GM12878 (cell line): Measurements from ENCODE around the gene PRKAR1A. TPM values are rescaled to one million over a fixed set of nuclear protein-coding genes. Genes with fewer than 3 reads are reported as not detected.

Source experiments
- BACH1 ChIP-seq: fragments of 450-650 bp; IDR thresholded peaks from 2 replicates; pipeline ENCODE4 v1.6.1; 2017; ENCODE audit warnings: mild to moderate bottlenecking, borderline replicate concordance
- DPF2 ChIP-seq: fragments of 450-650 bp; IDR thresholded peaks from 2 replicates; pipeline ENCODE4 v1.6.1; 2017; ENCODE audit warnings: mild to moderate bottlenecking
- HDGF ChIP-seq: fragments of 450-650 bp; IDR thresholded peaks from 2 replicates; pipeline ENCODE4 v1.6.1; 2016; ENCODE audit warnings: antibody characterized with exemption
- IKZF1 ChIP-seq: fragments of 450-650 bp; conservative IDR thresholded peaks from 2 replicates; pipeline ENCODE4 v1.6.1; 2017; ENCODE audit warnings: antibody characterized with exemption, mild to moderate bottlenecking
- JUNB ChIP-seq: IDR thresholded peaks from 2 replicates; pipeline ENCODE4 v1.6.1; 2016; ENCODE audit warnings: antibody characterized with exemption, mild to moderate bottlenecking
- MEF2A ChIP-seq: IDR thresholded peaks from 2 replicates; pipeline ENCODE4 v1.6.1; 2011; ENCODE audit warnings: low read depth, mild to moderate bottlenecking, low read length, moderate library complexity; ENCODE audit not compliant: insufficient read depth
- MTA2 ChIP-seq: fragments of 450-650 bp; IDR thresholded peaks from 2 replicates; pipeline ENCODE4 v1.6.1; 2016; ENCODE audit warnings: low read depth, mild to moderate bottlenecking, moderate library complexity
- NFXL1 ChIP-seq: fragments of 450-650 bp; IDR thresholded peaks from 2 replicates; pipeline ENCODE4 v1.6.1; 2017; ENCODE audit warnings: antibody characterized with exemption, mild to moderate bottlenecking, borderline replicate concordance
- RFX5 ChIP-seq: IDR thresholded peaks from 2 replicates; pipeline ENCODE4 v1.6.1; 2011; ENCODE audit warnings: low read depth, low read length, improper control_type of control experiment
- SREBF2 ChIP-seq: IDR thresholded peaks from 2 replicates; pipeline ENCODE4 v1.6.1; 2012; ENCODE audit warnings: mild to moderate bottlenecking, low read length
- TARDBP ChIP-seq: IDR thresholded peaks from 2 replicates; pipeline ENCODE4 v1.6.1; 2016; ENCODE audit warnings: borderline replicate concordance
- YBX1 ChIP-seq: fragments of 450-650 bp; IDR thresholded peaks from 2 replicates; pipeline ENCODE4 v1.6.1; 2016; ENCODE audit warnings: antibody characterized with exemption
- ZBED1 ChIP-seq: IDR thresholded peaks from 2 replicates; pipeline ENCODE4 v1.6.1; 2016; ENCODE audit warnings: borderline replicate concordance
- ZNF217 ChIP-seq: fragments of 450-650 bp; IDR thresholded peaks from 2 replicates; pipeline ENCODE4 v1.6.1; 2017; ENCODE audit warnings: antibody characterized with exemption, mild to moderate bottlenecking
- ZNF384 ChIP-seq: IDR thresholded peaks from 2 replicates; pipeline ENCODE4 v1.6.1; 2012; ENCODE audit warnings: low read depth, mild to moderate bottlenecking, low read length, improper control_type of control experiment, borderline replicate concordance
- polyA plus RNA-seq, 11 experiments: library from polyadenylated mRNA; depleted of rRNA in 4 of 11; unstranded in 6 of 11; stranded (reverse) in 5 of 11; fragments of >200 nt; fragmentation: Nextera tagmentation in 4 of 11; fragmentation: Illumina TruSeq in 1 of 11; extraction: Ambion mirVana in 4 of 11; extraction: Trizol in 1 of 11; gene quantifications; 1 replicate in 1 of 11; 2 replicates in 10 of 11; pipeline versions ENCODE4 v1.2.1 to v1.2.3, GENCODE V29; 2011 to 2016; ENCODE audit warnings: inconsistent platforms in 2 of 11, missing spikeins in 2 of 11, low read depth in 1 of 11
- total RNA-seq, 4 experiments: library from RNA; depleted of rRNA in 3 of 4; stranded (reverse); fragments of >200 nt in 3 of 4; fragmentation: Illumina TruSeq in 1 of 4; extraction: Trizol in 1 of 4; gene quantifications; 2 replicates each; pipeline versions ENCODE4 v1.2.1 to v1.2.3, GENCODE V29; 2013 to 2021
- TF ChIP-seq, protein P1 (sequence below): fragments of 450-650 bp; formaldehyde crosslinking; IDR thresholded peaks from 2 replicates; pipeline ENCODE4 v1.4.0; 2022; ENCODE audit warnings: mild to moderate bottlenecking, moderate library complexity
- TF ChIP-seq, protein P2 (sequence below): IDR thresholded peaks from 2 replicates; pipeline ENCODE4 v1.6.1; 2011; ENCODE audit warnings: borderline replicate concordance, low read depth, mild to moderate bottlenecking, moderate library complexity, mixed read lengths, low read length; ENCODE audit not compliant: insufficient read depth; ENCODE audit errors: extremely low read length
- TF ChIP-seq, protein P3 (sequence below): fragments of 450-650 bp; IDR thresholded peaks from 2 replicates; pipeline ENCODE4 v1.6.1; 2016; ENCODE audit warnings: mild to moderate bottlenecking
- TF ChIP-seq, protein P4 (sequence below): IDR thresholded peaks from 2 replicates; pipeline ENCODE4 v1.6.1; 2012; ENCODE audit warnings: low read length, inconsistent platforms
- TF ChIP-seq, protein P5 (sequence below): IDR thresholded peaks from 2 replicates; pipeline ENCODE4 v1.6.1; 2011; ENCODE audit warnings: mild to moderate bottlenecking, low read depth, low read length, moderate library complexity; ENCODE audit not compliant: insufficient replicate concordance
- TF ChIP-seq, protein P6 (sequence below): fragments of 450-650 bp; IDR thresholded peaks from 2 replicates; pipeline ENCODE4 v1.6.1; 2016; ENCODE audit warnings: mild to moderate bottlenecking

PRKAR1A gene
- total and polyA plus RNA-seq, 10 of the 15 experiments (the other 5 are each of a cell fraction or from before 2014, with no cell fraction given), result 29.1 to 200 (median 125) TPM

DNA sequence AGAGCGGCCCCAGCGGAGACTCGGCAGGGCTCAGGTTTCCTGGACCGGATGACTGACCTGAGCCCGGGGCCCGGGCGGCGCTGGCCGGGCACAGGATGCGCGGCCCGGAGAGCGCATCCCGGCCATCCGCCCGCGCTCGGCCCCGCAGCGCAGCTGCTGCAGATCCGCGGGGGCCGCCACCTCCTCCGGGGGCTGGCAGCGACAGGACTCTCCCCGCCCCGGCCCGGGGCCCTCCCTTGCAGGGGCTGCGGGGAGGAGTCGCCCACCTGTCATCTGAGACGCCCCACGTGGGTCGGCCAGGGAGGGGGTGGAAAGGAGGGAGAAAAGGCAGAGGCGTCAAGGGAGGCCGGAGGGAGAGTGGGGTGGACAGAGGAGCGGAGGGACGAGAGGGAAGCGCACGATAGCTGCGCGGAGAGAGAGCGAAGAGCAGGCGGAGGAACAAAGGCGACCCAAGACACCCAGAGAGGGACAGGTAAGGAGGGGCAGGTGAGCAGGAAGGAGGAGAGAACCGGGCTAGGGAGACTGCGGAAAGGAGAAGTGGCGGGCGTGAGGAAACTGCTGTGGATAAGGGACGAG lies 471 bp upstream of the PRKAR1A start (continued):
- TF ChIP-seq, protein P1, sequence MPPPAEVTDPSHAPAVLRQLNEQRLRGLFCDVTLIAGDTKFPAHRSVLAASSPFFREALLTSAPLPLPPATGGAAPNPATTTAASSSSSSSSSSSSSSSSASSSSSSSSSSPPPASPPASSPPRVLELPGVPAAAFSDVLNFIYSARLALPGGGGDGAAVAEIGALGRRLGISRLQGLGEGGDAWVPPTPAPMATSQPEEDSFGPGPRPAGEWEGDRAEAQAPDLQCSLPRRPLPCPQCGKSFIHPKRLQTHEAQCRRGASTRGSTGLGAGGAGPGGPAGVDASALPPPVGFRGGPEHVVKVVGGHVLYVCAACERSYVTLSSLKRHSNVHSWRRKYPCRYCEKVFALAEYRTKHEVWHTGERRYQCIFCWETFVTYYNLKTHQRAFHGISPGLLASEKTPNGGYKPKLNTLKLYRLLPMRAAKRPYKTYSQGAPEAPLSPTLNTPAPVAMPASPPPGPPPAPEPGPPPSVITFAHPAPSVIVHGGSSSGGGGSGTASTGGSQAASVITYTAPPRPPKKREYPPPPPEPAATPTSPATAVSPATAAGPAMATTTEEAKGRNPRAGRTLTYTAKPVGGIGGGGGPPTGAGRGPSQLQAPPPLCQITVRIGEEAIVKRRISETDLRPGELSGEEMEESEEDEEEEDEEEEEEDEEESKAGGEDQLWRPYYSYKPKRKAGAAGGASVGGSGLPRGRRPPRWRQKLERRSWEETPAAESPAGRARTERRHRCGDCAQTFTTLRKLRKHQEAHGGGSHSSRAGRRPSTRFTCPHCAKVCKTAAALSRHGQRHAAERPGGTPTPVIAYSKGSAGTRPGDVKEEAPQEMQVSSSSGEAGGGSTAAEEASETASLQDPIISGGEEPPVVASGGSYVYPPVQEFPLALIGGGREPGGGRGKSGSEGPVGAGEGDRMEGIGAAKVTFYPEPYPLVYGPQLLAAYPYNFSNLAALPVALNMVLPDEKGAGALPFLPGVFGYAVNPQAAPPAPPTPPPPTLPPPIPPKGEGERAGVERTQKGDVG (CRISPR knock-in tag), result no peak
- TF ChIP-seq IKZF1 (peak; percentile 80), YBX1 (no peak), NFXL1 (0 out of 2 replicates have a peak, but pooled peaks have one; percentile 53), TARDBP (0 out of 2 replicates have a peak, but pooled peaks have one; percentile 9), DPF2 (peak; percentile 59), HDGF (peak; percentile 99), MEF2A (no peak), ZBED1 (no peak), SREBF2 (no peak), ZNF384 (no peak), ZNF217 (peak; percentile 34; the same call in 1 of the 2 replicates), BACH1 (peak; percentile 78; the same call in 1 of the 2 replicates), MTA2 (peak; percentile 69), JUNB (no peak), RFX5 (no peak)
- TF ChIP-seq, protein P2, sequence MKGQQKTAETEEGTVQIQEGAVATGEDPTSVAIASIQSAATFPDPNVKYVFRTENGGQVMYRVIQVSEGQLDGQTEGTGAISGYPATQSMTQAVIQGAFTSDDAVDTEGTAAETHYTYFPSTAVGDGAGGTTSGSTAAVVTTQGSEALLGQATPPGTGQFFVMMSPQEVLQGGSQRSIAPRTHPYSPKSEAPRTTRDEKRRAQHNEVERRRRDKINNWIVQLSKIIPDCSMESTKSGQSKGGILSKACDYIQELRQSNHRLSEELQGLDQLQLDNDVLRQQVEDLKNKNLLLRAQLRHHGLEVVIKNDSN, result peak; percentile 86
- TF ChIP-seq, protein P3, sequence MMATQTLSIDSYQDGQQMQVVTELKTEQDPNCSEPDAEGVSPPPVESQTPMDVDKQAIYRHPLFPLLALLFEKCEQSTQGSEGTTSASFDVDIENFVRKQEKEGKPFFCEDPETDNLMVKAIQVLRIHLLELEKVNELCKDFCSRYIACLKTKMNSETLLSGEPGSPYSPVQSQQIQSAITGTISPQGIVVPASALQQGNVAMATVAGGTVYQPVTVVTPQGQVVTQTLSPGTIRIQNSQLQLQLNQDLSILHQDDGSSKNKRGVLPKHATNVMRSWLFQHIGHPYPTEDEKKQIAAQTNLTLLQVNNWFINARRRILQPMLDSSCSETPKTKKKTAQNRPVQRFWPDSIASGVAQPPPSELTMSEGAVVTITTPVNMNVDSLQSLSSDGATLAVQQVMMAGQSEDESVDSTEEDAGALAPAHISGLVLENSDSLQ, result peak; percentile 67
- TF ChIP-seq, protein P4, sequence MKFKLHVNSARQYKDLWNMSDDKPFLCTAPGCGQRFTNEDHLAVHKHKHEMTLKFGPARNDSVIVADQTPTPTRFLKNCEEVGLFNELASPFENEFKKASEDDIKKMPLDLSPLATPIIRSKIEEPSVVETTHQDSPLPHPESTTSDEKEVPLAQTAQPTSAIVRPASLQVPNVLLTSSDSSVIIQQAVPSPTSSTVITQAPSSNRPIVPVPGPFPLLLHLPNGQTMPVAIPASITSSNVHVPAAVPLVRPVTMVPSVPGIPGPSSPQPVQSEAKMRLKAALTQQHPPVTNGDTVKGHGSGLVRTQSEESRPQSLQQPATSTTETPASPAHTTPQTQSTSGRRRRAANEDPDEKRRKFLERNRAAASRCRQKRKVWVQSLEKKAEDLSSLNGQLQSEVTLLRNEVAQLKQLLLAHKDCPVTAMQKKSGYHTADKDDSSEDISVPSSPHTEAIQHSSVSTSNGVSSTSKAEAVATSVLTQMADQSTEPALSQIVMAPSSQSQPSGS, result no peak
- TF ChIP-seq, protein P5, sequence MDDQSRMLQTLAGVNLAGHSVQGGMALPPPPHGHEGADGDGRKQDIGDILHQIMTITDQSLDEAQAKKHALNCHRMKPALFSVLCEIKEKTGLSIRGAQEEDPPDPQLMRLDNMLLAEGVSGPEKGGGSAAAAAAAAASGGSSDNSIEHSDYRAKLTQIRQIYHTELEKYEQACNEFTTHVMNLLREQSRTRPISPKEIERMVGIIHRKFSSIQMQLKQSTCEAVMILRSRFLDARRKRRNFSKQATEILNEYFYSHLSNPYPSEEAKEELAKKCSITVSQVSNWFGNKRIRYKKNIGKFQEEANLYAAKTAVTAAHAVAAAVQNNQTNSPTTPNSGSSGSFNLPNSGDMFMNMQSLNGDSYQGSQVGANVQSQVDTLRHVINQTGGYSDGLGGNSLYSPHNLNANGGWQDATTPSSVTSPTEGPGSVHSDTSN, result no peak
- TF ChIP-seq, protein P6, sequence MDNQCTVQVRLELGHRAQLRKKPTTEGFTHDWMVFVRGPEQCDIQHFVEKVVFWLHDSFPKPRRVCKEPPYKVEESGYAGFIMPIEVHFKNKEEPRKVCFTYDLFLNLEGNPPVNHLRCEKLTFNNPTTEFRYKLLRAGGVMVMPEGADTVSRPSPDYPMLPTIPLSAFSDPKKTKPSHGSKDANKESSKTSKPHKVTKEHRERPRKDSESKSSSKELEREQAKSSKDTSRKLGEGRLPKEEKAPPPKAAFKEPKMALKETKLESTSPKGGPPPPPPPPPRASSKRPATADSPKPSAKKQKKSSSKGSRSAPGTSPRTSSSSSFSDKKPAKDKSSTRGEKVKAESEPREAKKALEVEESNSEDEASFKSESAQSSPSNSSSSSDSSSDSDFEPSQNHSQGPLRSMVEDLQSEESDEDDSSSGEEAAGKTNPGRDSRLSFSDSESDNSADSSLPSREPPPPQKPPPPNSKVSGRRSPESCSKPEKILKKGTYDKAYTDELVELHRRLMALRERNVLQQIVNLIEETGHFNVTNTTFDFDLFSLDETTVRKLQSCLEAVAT, result peak; percentile 96
